Skeletal muscle tissue (tissue), 4 donors: ENCODE data around the gene COL1A1. TPM values are rescaled to one million over a fixed set of nuclear protein-coding genes. Genes with fewer than 3 reads are reported as not detected.

Experiments used
- H3K27ac ChIP-seq: one replicate; pipeline ENCODE4 v1.7.0; 2013; ENCODE audit warnings: mild to moderate bottlenecking, low read depth, low read length, inconsistent platforms
- H3K27me3 ChIP-seq, 3 donors: one replicate each; pipeline ENCODE4 v1.7.0; 2013; ENCODE audit warnings: low read length in 3 of 3; ENCODE audit not compliant: control insufficient read depth in 3 of 3, insufficient read depth in 3 of 3
- H3K36me3 ChIP-seq, 3 donors: one replicate each; pipeline ENCODE4 v1.7.0; 2013; ENCODE audit warnings: low read length in 3 of 3; ENCODE audit not compliant: control insufficient read depth in 3 of 3, insufficient read depth in 3 of 3
- H3K4me1 ChIP-seq, 3 donors: one replicate each; pipeline ENCODE4 v1.7.0; 2013; ENCODE audit warnings: low read length in 3 of 3, mild to moderate bottlenecking in 3 of 3; ENCODE audit not compliant: control insufficient read depth in 3 of 3, insufficient read depth in 3 of 3
- H3K4me3 ChIP-seq, 3 donors: one replicate each; pipeline ENCODE4 v1.7.0; 2013; ENCODE audit warnings: low read length in 3 of 3
- H3K9ac ChIP-seq, 3 donors: one replicate each; pipeline ENCODE4 v1.7.0; 2013; ENCODE audit warnings: low read length in 3 of 3, mild to moderate bottlenecking in 3 of 3, moderate library complexity in 2 of 3, low read depth in 1 of 3
- H3K9me3 ChIP-seq, 3 donors: one replicate each; pipeline ENCODE4 v1.7.0; 2013; ENCODE audit warnings: low read length in 3 of 3; ENCODE audit not compliant: control insufficient read depth in 3 of 3
- total RNA-seq: library from RNA; depleted of rRNA; stranded (reverse); fragments of >200 nt; gene quantifications from one replicate; pipeline ENCODE4 v1.2.3, GENCODE V29; 2014
- donor health status: Osteomylitis.

The COL1A1 gene
- total RNA-seq, 1 donor from 2014 or later: 3,450 TPM

- Histone ChIP-seq H3K9ac (no peak overlapping the region), H3K4me1 (peaks cover 0 to 5% (median 3%) of the 10 kb centered on the region in 3 donors), H3K4me3 (no peak overlapping the region), H3K27me3 (peaks cover 0 to 8% (median 0%) of the 10 kb centered on the region in 3 donors), H3K9me3 (no peaks in the 10 kb centered on the region), H3K27ac (no peak overlapping the region), H3K36me3 (peaks cover 9 to 23% (median 20%) of the 10 kb centered on the region in 3 donors)
These were observed 8.7 kb downstream of the COL1A1 start for GRCh38 chr17:50192618-50193291.

GRCh38 chr17:50192144-50192617 is 9.2 kb downstream of the COL1A1 start:
- H3K36me3 ChIP-seq: peaks cover 9 to 19% (median 17%) of the 10 kb centered on the region in 3 donors
- no peak overlapping the region for H3K9ac ChIP-seq
- H3K9me3 ChIP-seq: no peaks in the 10 kb centered on the region
- H3K4me3 ChIP-seq: no peak overlapping the region
- H3K27ac ChIP-seq: no peak overlapping the region
- peaks cover 0 to 8% (median 0%) of the 10 kb centered on the region in 3 donors for H3K27me3 ChIP-seq
- peaks cover 0 to 3% (median 2%) of the 10 kb centered on the region in 3 donors for H3K4me1 ChIP-seq

- no peaks in the 10 kb centered on the region for H3K9me3 ChIP-seq
- H3K9ac ChIP-seq: no peak overlapping the region
- H3K27me3 ChIP-seq: peaks cover 0 to 8% (median 0%) of the 10 kb centered on the region in 3 donors
- peaks cover 0 to 3% (median under 1%) of the 10 kb centered on the region in 3 donors for H3K4me1 ChIP-seq
- H3K27ac ChIP-seq: no peak overlapping the region
- H3K36me3 ChIP-seq: peaks cover 8 to 15% (median 14%) of the 10 kb centered on the region in 3 donors
- H3K4me3 ChIP-seq: no peak overlapping the region
These were observed 9.9 kb downstream of the COL1A1 start for GRCh38 chr17:50191359-50192143.

GRCh38 chr17:50190603-50191358 is 10.7 kb downstream of the COL1A1 start:
- Histone ChIP-seq H3K9me3 (no peaks in the 10 kb centered on the region), H3K4me1 (peaks cover 2 to 4% (median 3%) of the 10 kb centered on the region in 3 donors), H3K27me3 (peaks cover 0 to 8% (median 0%) of the 10 kb centered on the region in 3 donors), H3K36me3 (peaks cover 5 to 16% (median 11%) of the 10 kb centered on the region in 3 donors), H3K4me3 (no peak overlapping the region), H3K9ac (no peak overlapping the region), H3K27ac (no peak overlapping the region)

- H3K27ac ChIP-seq: no peak overlapping the region
- H3K36me3 ChIP-seq: peaks cover 5 to 11% (median 11%) of the 10 kb centered on the region in 3 donors
- peaks cover 0 to 8% (median 0%) of the 10 kb centered on the region in 3 donors for H3K27me3 ChIP-seq
- H3K9ac ChIP-seq: no peak overlapping the region
- peaks cover 2 to 4% (median 3%) of the 10 kb centered on the region in 3 donors for H3K4me1 ChIP-seq
- H3K9me3 ChIP-seq: no peaks in the 10 kb centered on the region
- no peak overlapping the region for H3K4me3 ChIP-seq
These were observed 11.2 kb downstream of the COL1A1 start for GRCh38 chr17:50190293-50190602.

- Histone ChIP-seq H3K9me3 (no peaks in the 10 kb centered on the region), H3K9ac (no peak overlapping the region), H3K4me3 (no peak overlapping the region), H3K27me3 (peaks cover 0 to 8% (median 0%) of the 10 kb centered on the region in 3 donors), H3K27ac (no peak overlapping the region), H3K36me3 (peaks cover 5 to 11% (median 8%) of the 10 kb centered on the region in 3 donors), H3K4me1 (peaks cover 2 to 4% (median 3%) of the 10 kb centered on the region in 3 donors)
These were observed 11.7 kb downstream of the COL1A1 start for GRCh38 chr17:50189550-50190292.

- Histone ChIP-seq H3K9ac (peak overlapping the region in 1 of 3 donors; percentile 25), H3K27me3 (peaks cover 0 to 8% (median 0%) of the 10 kb centered on the region in 3 donors), H3K4me1 (peaks cover 2 to 4% (median 3%) of the 10 kb centered on the region in 3 donors), H3K4me3 (no peak overlapping the region), H3K36me3 (peaks cover 4 to 11% (median 5%) of the 10 kb centered on the region in 3 donors), H3K9me3 (no peaks in the 10 kb centered on the region), H3K27ac (no peak overlapping the region)
These were observed 12.4 kb downstream of the COL1A1 start for GRCh38 chr17:50188921-50189549.

- Histone ChIP-seq H3K27me3 (peaks cover 0 to 8% (median 0%) of the 10 kb centered on the region in 3 donors), H3K9me3 (no peaks in the 10 kb centered on the region), H3K36me3 (peaks cover 2 to 11% (median 5%) of the 10 kb centered on the region in 3 donors), H3K4me1 (peaks cover 2 to 5% (median 3%) of the 10 kb centered on the region in 3 donors), H3K9ac (peak overlapping the region in 1 of 3 donors; percentile 25), H3K4me3 (no peak overlapping the region), H3K27ac (no peak overlapping the region)
These were observed 12.9 kb downstream of the COL1A1 start for GRCh38 chr17:50188531-50188920.
